Measurements from ENCODE around the gene MROH8. TPM values are rescaled to one million over a fixed set of nuclear protein-coding genes. Genes with fewer than 3 reads are reported as not detected.
"Not testable (repeated sequence)": the region's sequence is repeated elsewhere in the genome, so short reads cannot be mapped to it uniquely, and the experiment has no call there.

MROH8 gene
- polyA plus RNA-seq, 1 donor, result 3.6 TPM

GRCh38 chr20:37131486-37131885 is 47.9 kb downstream of the MROH8 start:
- Histone ChIP-seq H3K9me3 (ENCODE audit: control insufficient read depth, low read depth, low read length) (no peaks in the 10 kb centered on the region), H3K27ac (ENCODE audit: low read length) (no peak overlapping the region), H3K27me3 (ENCODE audit: control insufficient read depth, insufficient read depth, low read length) (no peaks in the 10 kb centered on the region), H3K4me1 (ENCODE audit: control insufficient read depth, insufficient read depth, low read length) (no peaks in the 10 kb centered on the region), H3K36me3 (ENCODE audit: control insufficient read depth, insufficient read depth, low read length) (no peaks in the 10 kb centered on the region), H3K4me3 (ENCODE audit: low read length) (no peak overlapping the region)
- WGBS (ENCODE audit: insufficient coverage, low lambda C conversion rate), result no CpG with 5 or more reads among the region's 3 CpGs
- no peak for DNase-seq

GRCh38 chr20:37128803-37129202 is 50.5 kb downstream of the MROH8 start:
- Histone ChIP-seq H3K36me3 (ENCODE audit: control insufficient read depth, insufficient read depth, low read length) (no peaks in the 10 kb centered on the region), H3K9me3 (ENCODE audit: control insufficient read depth, low read depth, low read length) (no peaks in the 10 kb centered on the region), H3K27ac (ENCODE audit: low read length) (no peak overlapping the region), H3K4me1 (ENCODE audit: control insufficient read depth, insufficient read depth, low read length) (no peaks in the 10 kb centered on the region), H3K27me3 (ENCODE audit: control insufficient read depth, insufficient read depth, low read length) (no peaks in the 10 kb centered on the region), H3K4me3 (ENCODE audit: low read length) (no peak overlapping the region)
- DNase-seq, result no peak
- WGBS (ENCODE audit: insufficient coverage, low lambda C conversion rate), result no CpG with 5 or more reads among the region's 3 CpGs

GRCh38 chr20:37126290-37126689 is 53.1 kb downstream of the MROH8 start:
- H3K27ac ChIP-seq (ENCODE audit: low read length); H3K36me3 ChIP-seq (ENCODE audit: control insufficient read depth, insufficient read depth, low read length); DNase-seq; H3K4me3 ChIP-seq (ENCODE audit: low read length); H3K27me3 ChIP-seq (ENCODE audit: control insufficient read depth, insufficient read depth, low read length); H3K9me3 ChIP-seq (ENCODE audit: control insufficient read depth, low read depth, low read length); H3K4me1 ChIP-seq (ENCODE audit: control insufficient read depth, insufficient read depth, low read length): not testable (repeated sequence)
- no CpG with 5 or more reads among the region's 30 CpGs for WGBS (ENCODE audit: insufficient coverage, low lambda C conversion rate)

GRCh38 chr20:37123441-37123840 is 55.9 kb downstream of the MROH8 start:
- Histone ChIP-seq H3K4me1 (ENCODE audit: control insufficient read depth, insufficient read depth, low read length) (no peaks in the 10 kb centered on the region), H3K36me3 (ENCODE audit: control insufficient read depth, insufficient read depth, low read length) (no peaks in the 10 kb centered on the region), H3K9me3 (ENCODE audit: control insufficient read depth, low read depth, low read length) (no peaks in the 10 kb centered on the region), H3K4me3 (ENCODE audit: low read length) (no peak overlapping the region), H3K27me3 (ENCODE audit: control insufficient read depth, insufficient read depth, low read length) (no peaks in the 10 kb centered on the region), H3K27ac (ENCODE audit: low read length) (no peak overlapping the region)
- DNase-seq, result no peak
- WGBS (ENCODE audit: insufficient coverage, low lambda C conversion rate), result 87% methylated on average over 3 of the region's 6 CpGs

GRCh38 chr20:37120497-37120896 is 58.9 kb downstream of the MROH8 start:
- WGBS (ENCODE audit: insufficient coverage, low lambda C conversion rate), result no CpG with 5 or more reads among the region's 4 CpGs
- no peaks in the 10 kb centered on the region for H3K36me3 ChIP-seq (ENCODE audit: control insufficient read depth, insufficient read depth, low read length)
- no peaks in the 10 kb centered on the region for H3K4me1 ChIP-seq (ENCODE audit: control insufficient read depth, insufficient read depth, low read length)
- no peaks in the 10 kb centered on the region for H3K9me3 ChIP-seq (ENCODE audit: control insufficient read depth, low read depth, low read length)
- H3K4me3 ChIP-seq (ENCODE audit: low read length), result no peak overlapping the region
- no peak overlapping the region for H3K27ac ChIP-seq (ENCODE audit: low read length)
- H3K27me3 ChIP-seq (ENCODE audit: control insufficient read depth, insufficient read depth, low read length), result no peaks in the 10 kb centered on the region
- DNase-seq, result no peak

- Histone ChIP-seq H3K9me3 (ENCODE audit: control insufficient read depth, low read depth, low read length) (no peaks in the 10 kb centered on the region), H3K4me1 (ENCODE audit: control insufficient read depth, insufficient read depth, low read length) (no peaks in the 10 kb centered on the region), H3K36me3 (ENCODE audit: control insufficient read depth, insufficient read depth, low read length) (no peaks in the 10 kb centered on the region), H3K4me3 (ENCODE audit: low read length) (no peak overlapping the region), H3K27ac (ENCODE audit: low read length) (no peak overlapping the region), H3K27me3 (ENCODE audit: control insufficient read depth, insufficient read depth, low read length) (no peaks in the 10 kb centered on the region)
- no peak for DNase-seq
- 95% methylated on average over 5 of the region's 7 CpGs for whole genome bisulfite sequencing (ENCODE audit: insufficient coverage, low lambda C conversion rate)
Observed at GRCh38 chr20:37119356-37120036, 59.9 kb downstream of the MROH8 start.

GRCh38 chr20:37114012-37114411 is 65.3 kb downstream of the MROH8 start:
- Histone ChIP-seq H3K27me3 (ENCODE audit: control insufficient read depth, insufficient read depth, low read length) (no peaks in the 10 kb centered on the region), H3K27ac (ENCODE audit: low read length) (no peak overlapping the region), H3K36me3 (ENCODE audit: control insufficient read depth, insufficient read depth, low read length) (no peaks in the 10 kb centered on the region), H3K4me1 (ENCODE audit: control insufficient read depth, insufficient read depth, low read length) (no peaks in the 10 kb centered on the region), H3K4me3 (ENCODE audit: low read length) (no peak overlapping the region), H3K9me3 (ENCODE audit: control insufficient read depth, low read depth, low read length) (no peaks in the 10 kb centered on the region)
- WGBS (ENCODE audit: insufficient coverage, low lambda C conversion rate), result 83% methylated on average over 3 of the region's 8 CpGs
- DNase-seq, result no peak

- no peaks in the 10 kb centered on the region for H3K9me3 ChIP-seq (ENCODE audit: control insufficient read depth, low read depth, low read length)
- WGBS (ENCODE audit: insufficient coverage, low lambda C conversion rate), result no CpG with 5 or more reads among the region's 2 CpGs
- no peak for DNase-seq
Observed at GRCh38 chr20:37111926-37112455, 67.4 kb downstream of the MROH8 start.

GRCh38 chr20:37108676-37109075 is 70.7 kb downstream of the MROH8 start:
- no peak overlapping the region for H3K4me3 ChIP-seq (ENCODE audit: low read length)
- no CpG with 5 or more reads among the region's 4 CpGs for WGBS (ENCODE audit: insufficient coverage, low lambda C conversion rate)
- H3K27ac ChIP-seq (ENCODE audit: low read length), result no peak overlapping the region
- no peak for DNase-seq
- H3K36me3 ChIP-seq (ENCODE audit: control insufficient read depth, insufficient read depth, low read length), result no peaks in the 10 kb centered on the region
- H3K27me3 ChIP-seq (ENCODE audit: control insufficient read depth, insufficient read depth, low read length), result no peaks in the 10 kb centered on the region
- H3K9me3 ChIP-seq (ENCODE audit: control insufficient read depth, low read depth, low read length), result no peaks in the 10 kb centered on the region
- no peaks in the 10 kb centered on the region for H3K4me1 ChIP-seq (ENCODE audit: control insufficient read depth, insufficient read depth, low read length)

More at GRCh38 chr20:37111926-37112455, 67.4 kb downstream of the MROH8 start:
- Histone ChIP-seq H3K27ac (ENCODE audit: low read length) (no peak overlapping the region), H3K4me1 (ENCODE audit: control insufficient read depth, insufficient read depth, low read length) (no peaks in the 10 kb centered on the region), H3K27me3 (ENCODE audit: control insufficient read depth, insufficient read depth, low read length) (no peaks in the 10 kb centered on the region), H3K4me3 (ENCODE audit: low read length) (no peak overlapping the region), H3K36me3 (ENCODE audit: control insufficient read depth, insufficient read depth, low read length) (no peaks in the 10 kb centered on the region)

- no CpG with 5 or more reads among the region's 6 CpGs for WGBS (ENCODE audit: insufficient coverage, low lambda C conversion rate)
Observed at GRCh38 chr20:37102571-37102970, 76.8 kb downstream of the MROH8 start.

More at GRCh38 chr20:37102571-37102970, 76.8 kb downstream of the MROH8 start:
- H3K4me3 ChIP-seq (ENCODE audit: low read length), result no peak overlapping the region
- DNase-seq, result no peak
- no peak overlapping the region for H3K27ac ChIP-seq (ENCODE audit: low read length)
- no peaks in the 10 kb centered on the region for H3K27me3 ChIP-seq (ENCODE audit: control insufficient read depth, insufficient read depth, low read length)
- no peaks in the 10 kb centered on the region for H3K9me3 ChIP-seq (ENCODE audit: control insufficient read depth, low read depth, low read length)
- H3K4me1 ChIP-seq (ENCODE audit: control insufficient read depth, insufficient read depth, low read length), result no peaks in the 10 kb centered on the region
- H3K36me3 ChIP-seq (ENCODE audit: control insufficient read depth, insufficient read depth, low read length), result no peaks in the 10 kb centered on the region

Measured in large intestine (tissue), 3 donors.